GM12865 (cell line): ENCODE measurements around the gene ITGA11.

Experiments used
- DNase-seq: peaks from one replicate; pipeline ENCODE4 v3.0.0; 2010; ENCODE audit warnings: low read depth
- H3K4me3 ChIP-seq: 2 replicates; pipeline ENCODE4 v1.5.1; 2011; ENCODE audit warnings: mild to moderate bottlenecking, low read depth, low read length, control low read depth
- CTCF ChIP-seq: IDR thresholded peaks from 2 replicates; pipeline ENCODE4 v1.5.1; 2011; ENCODE audit warnings: low read length, control low read depth, low read depth, inconsistent platforms; ENCODE audit not compliant: insufficient read depth; ENCODE audit errors: missing control alignments

Gene ITGA11

GRCh38 chr15:68300115-68300940, 131.6 kb downstream of the ITGA11 start:
- no peak overlapping the region for H3K4me3 ChIP-seq
- no peak for DNase-seq
- no peak for TF ChIP-seq CTCF

GRCh38 chr15:68299436-68299835, 132.5 kb downstream of the ITGA11 start:
- no peak for DNase-seq
- H3K4me3 ChIP-seq = peak overlapping the region; percentile 46
- TF ChIP-seq CTCF = no peak

GRCh38 chr15:68298882-68299381, 133.0 kb downstream of the ITGA11 start:
- H3K4me3 ChIP-seq = peak overlapping the region; percentile 46
- TF ChIP-seq CTCF = no peak
- DNase-seq = peak; percentile 87

GRCh38 chr15:68298336-68298735, 133.6 kb downstream of the ITGA11 start:
- DNase-seq = no peak
- peak overlapping the region; percentile 46 for H3K4me3 ChIP-seq
- TF ChIP-seq CTCF = no peak

GRCh38 chr15:68295014-68295805, 136.8 kb downstream of the ITGA11 start:
- TF ChIP-seq CTCF = no peak
- no peak for DNase-seq
- H3K4me3 ChIP-seq = no peak overlapping the region

GRCh38 chr15:68292967-68293366, 139.0 kb downstream of the ITGA11 start:
- no peak overlapping the region for H3K4me3 ChIP-seq
- DNase-seq = no peak
- TF ChIP-seq CTCF = no peak
